Measurements from ENCODE around the gene INTS1.

DNA sequence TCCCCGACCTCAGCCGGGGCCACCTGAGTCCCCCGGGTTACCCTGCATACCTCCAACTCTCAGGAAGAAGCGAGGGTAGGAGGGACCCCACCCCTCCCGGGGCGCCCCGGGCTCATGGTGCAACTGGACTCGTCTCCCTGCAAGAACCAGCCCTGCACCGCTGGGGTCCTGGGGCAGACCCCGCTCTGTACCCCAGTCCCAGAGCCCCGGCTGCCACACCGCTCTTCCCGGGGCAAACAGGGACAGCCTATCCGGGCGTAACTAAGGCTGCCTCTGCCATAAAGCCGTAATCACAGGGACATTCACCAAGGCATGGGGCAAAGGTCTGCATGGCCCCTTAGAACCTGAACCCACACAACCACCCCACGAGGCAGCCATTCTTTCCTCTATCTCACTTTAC lies 19.7 kb upstream of the INTS1 start:
- TF ChIP-seq, protein P1, sequence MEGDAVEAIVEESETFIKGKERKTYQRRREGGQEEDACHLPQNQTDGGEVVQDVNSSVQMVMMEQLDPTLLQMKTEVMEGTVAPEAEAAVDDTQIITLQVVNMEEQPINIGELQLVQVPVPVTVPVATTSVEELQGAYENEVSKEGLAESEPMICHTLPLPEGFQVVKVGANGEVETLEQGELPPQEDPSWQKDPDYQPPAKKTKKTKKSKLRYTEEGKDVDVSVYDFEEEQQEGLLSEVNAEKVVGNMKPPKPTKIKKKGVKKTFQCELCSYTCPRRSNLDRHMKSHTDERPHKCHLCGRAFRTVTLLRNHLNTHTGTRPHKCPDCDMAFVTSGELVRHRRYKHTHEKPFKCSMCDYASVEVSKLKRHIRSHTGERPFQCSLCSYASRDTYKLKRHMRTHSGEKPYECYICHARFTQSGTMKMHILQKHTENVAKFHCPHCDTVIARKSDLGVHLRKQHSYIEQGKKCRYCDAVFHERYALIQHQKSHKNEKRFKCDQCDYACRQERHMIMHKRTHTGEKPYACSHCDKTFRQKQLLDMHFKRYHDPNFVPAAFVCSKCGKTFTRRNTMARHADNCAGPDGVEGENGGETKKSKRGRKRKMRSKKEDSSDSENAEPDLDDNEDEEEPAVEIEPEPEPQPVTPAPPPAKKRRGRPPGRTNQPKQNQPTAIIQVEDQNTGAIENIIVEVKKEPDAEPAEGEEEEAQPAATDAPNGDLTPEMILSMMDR (IDR thresholded peaks at IDR 0.05): no peak
- no peak for TF ChIP-seq POLR2A (IDR thresholded peaks at IDR 0.05)

All from heart left ventricle (tissue), 13 donors.